Glomerular visceral epithelial cell (primary cell): ENCODE results near the gene ELF2.
"Not testable (repeated sequence)": the region's sequence is repeated elsewhere in the genome, so short reads cannot be mapped to it uniquely, and the experiment has no call there.

ENCODE experiments used
- DNase-seq: peaks from one replicate; pipeline ENCODE4 v3.0.0-alpha.2; 2016; ENCODE audit errors: extremely low spot score

ELF2 gene

GRCh38 chr4:139021071-139021470 is 155.9 kb downstream of the ELF2 start:
- not testable (repeated sequence) for DNase-seq

GRCh38 chr4:139020384-139020783 is 156.6 kb downstream of the ELF2 start:
- no peak for DNase-seq

GRCh38 chr4:139018971-139019758 is 157.9 kb downstream of the ELF2 start:
- DNase-seq, result no peak

DNA sequence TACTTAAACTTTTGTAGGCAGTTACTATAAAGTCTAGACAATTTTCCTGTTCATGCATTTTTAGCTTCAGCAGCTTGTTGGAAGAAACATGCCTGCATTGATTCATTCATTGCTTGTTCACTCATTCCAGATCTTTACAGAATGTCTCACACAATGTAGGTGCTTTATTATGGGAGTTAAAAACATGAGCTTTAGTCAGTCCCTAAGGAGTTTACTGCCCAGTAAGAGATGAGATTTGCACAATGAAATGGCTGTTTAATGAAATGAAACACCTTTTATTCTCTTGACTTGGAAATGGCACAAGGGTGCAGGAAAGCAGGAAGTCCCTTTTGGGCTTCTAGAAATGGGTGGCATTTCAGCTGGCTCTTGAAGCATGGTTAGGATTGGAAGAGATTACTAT is 158.5 kb downstream of the ELF2 start:
- no peak for DNase-seq

GRCh38 chr4:139017861-139018260 is 159.2 kb downstream of the ELF2 start:
- DNase-seq, result no peak

GRCh38 chr4:139015948-139016471 is 161.0 kb downstream of the ELF2 start:
- DNase-seq, result peak; percentile 47

GRCh38 chr4:139015269-139015947 is 161.6 kb downstream of the ELF2 start, which contains the start of gene NOCT:
Gene NOCT, plus strand, starts transcription at chr4:139015781. Its CDS starts 201 bp downstream, at chr4:139015982.
- DNase-seq, result peak; percentile 94

DNA sequence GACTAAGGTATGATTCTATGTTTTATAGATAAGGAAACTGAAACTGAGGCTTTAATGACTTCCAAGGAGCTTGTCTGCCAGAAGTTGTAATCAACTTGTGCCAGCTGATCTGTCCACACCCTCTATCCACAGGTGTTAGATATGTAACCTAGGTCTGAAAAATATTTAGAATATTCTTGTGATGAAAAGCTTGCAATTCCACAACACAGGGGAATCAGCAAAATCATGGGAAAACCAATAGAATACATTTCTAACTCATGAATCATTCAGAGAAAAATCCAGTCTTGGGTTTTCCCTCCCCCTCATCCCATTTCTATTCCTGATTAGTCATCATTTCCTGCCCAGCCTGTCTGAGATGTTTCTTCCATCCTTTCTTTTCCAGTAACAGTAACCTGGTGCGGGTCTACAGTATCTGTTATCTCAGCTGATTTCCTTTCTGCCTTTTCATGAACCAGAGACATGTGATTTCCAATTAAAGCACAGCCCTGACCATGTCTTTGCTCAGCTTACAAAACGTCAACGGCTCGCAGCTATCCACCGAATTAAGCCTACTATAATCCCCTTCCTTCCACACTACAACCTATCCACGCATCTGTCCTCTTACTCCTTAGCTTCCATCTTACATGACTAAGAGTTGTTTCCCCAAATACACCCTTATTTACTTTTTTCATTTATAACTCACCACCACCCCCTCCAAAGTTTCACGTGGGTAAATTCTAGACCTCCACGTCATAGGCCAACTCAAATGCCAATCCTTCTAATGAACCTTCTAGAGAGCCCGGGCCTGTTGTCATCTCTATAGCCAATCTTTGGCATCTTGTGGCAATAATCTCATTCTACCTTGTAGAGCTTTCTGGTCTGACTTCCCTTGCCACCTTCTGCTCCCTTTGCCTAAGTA is 162.4 kb downstream of the ELF2 start:
- DNase-seq, result peak; percentile 95

GRCh38 chr4:139011225-139011950 is 165.6 kb downstream of the ELF2 start:
- DNase-seq, result no peak

DNA sequence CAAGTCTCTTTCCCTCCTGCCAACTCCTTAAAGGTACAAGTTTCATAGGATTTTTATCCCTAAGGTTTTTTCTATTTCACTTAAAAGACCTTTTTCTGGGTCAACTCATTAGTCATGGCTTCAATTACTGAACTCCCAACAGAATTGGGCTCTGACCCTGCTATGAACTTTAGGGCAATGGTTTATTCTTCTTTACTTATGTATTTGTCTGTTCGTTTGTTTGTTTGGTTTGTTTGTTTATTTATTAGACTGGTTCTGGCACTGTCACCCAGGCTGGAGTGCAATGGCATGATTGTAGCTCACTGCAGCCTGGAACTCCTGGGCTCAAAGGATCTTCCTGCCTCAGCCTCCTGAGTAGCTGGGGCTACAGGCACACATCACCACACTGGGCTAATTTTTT is 167.3 kb downstream of the ELF2 start:
- no peak for DNase-seq

DNA sequence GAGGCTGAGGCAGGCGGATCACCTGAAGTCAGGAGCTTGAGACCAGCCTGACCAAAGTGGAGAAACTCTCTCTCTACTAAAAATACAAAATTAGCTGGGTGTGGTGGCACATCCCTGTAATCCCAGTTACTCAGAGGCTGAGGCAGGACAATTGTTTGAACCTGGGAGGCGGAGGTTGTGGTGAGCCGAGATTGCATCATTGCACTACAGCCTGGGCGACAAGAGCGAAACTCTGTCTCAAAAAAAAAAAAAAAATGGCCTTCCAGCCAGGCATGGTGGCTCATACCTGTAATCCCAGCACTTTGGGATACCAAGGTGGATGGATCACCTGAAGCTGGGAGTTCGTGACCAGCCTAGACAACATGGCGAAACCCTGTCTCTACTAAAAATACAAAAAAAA is 168.7 kb downstream of the ELF2 start:
- not testable (repeated sequence) for DNase-seq

DNA sequence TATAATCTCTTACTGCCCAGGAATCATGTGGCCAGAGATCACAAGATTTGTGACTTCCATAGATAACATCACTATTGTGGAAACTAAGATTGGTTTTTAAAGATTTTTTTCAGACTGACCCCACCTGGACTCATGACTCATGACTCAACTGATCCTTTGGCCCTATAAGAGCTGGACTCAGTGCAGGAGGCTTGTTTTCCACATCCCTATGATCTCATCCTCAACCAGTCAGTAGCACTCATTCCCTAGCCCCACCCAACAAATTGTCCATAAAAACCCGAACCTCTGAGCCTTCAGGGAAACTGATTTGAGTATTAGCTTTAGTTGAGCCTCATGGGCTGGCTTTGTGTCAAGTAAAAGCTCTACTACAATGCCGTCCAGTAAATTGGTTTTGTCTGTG is 169.4 kb downstream of the ELF2 start:
- no peak for DNase-seq
